Stimulated activated naive CD4-positive, alpha-beta T cell (primary cell): ENCODE data around the gene BAZ2A.
A peak's percentile ranks its signal among the peaks of the same experiment; 100 is the strongest.

Experiments used
- DNase-seq, 6 experiments: peaks; one replicate each; lab custom pipeline; 2025; lab: John Stamatoyannopoulos, UW

BAZ2A gene

DNA sequence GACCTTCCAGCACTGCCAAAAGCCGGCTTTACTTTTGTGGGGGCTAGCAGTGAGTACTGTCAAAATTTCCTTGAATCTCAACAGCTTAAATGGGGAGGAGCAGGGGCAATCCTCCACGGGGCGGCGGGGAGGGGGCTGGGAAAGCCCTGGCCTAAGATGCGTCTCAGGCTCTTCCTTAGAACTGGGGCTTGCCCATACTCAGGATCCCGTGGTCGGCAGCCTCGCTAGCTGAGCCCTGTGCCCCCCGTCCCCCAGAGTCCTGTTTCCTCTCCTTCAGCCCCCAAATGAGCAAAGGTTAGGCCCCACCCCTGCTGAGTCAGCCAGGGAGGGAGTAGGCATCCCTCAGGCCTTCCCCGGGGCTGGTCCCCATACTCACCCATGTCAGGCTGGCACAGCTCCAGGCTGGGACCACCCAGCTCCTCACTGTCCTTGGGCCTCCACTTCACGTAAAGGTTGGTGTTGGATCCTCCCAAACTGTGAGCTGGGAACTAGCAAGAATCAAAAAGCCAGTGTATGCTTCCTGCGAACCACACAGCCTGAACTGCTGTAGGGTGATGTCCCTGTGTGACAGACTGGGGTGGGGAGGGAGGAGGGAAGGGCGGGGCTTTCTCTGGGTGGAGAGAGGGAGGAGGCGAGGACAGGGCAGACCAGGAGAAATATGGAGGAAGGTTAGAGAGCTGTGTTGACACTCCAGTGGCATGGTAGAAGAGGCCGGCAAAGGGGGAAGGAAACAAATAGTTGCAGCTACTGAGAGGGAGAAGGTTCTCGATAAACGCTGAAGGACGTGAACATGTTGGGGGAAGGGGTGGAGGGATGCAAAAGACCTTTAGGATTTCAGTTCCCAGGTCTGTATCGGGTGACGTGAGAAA is 5.9 kb upstream of the BAZ2A start:
- peak; percentile 71 to 85 (median 78) for DNase-seq

GRCh38 chr12:56634837-56635791 is 5.0 kb upstream of the BAZ2A start:
- peak; percentile 30 to 51 (median 40) for DNase-seq

DNA sequence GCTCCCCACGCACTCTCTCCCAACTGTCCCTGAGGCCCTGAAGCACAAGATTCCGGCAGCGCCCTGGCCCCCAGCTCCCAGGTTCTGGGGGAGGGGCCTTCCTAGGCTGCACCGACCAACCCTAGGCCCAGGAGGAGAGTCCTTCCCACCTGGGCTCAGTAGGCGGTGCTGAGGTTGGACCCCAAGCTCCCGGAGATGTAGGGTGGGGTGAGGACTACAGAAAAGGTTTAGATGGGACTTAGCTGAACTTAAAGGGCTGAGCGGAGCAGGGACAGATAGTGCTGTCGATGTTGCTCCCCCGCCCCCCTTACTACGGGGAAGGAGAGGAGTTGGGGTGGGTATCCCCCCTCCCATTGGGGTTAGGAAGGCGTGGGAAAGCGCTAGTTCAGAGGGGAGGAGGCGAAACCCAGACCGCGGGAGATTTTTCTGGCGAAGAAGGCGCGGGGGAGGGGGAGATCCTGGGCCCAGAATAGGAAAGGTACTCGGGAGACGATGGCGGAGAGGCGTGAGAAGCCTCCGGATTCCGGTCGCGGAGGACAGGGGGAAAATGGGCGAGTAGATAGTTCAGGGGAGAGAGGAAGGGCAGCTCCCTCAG is 4.2 kb upstream of the BAZ2A start:
- DNase-seq: peak in 4 of 6 experiments; percentile 21 to 40 (median 28)

DNA sequence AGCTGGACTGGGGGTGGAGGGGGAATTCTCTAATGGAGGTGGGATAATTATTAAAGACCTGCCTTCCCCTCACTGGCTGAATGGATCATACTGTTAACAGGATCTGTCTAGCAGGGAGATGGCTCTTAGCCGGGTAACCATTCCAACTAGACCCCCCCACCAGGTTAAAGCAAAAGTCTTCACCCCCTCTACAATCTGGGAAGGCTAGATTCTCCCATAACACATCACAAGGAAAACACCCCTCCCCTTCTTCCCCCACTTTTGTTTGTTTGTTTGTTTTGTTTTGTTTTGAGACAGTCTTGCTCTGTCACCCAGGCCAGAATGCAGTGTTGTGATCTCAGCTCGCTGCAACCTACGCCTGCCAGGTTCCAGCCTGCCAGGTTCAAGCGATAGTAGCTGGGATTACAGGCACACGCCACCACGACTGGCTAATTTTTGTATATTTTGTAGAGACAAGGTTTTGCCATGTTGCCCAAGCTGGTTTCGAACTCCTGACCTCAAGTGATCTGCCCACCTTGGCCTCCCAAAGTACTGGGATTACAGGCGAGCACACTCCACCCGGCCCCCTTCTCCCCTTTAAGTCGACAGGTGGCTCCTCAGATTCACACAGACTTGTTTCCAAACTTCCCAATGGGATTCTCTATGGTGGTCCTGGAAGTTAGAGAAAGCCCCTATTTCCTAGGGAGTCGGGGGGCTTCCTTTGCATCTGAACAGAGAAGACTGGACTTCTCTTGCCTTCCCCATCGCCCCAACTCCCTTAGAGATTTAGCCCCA is 3.5 kb upstream of the BAZ2A start:
- DNase-seq: peak in 1 of 6 experiments; percentile 16

DNA sequence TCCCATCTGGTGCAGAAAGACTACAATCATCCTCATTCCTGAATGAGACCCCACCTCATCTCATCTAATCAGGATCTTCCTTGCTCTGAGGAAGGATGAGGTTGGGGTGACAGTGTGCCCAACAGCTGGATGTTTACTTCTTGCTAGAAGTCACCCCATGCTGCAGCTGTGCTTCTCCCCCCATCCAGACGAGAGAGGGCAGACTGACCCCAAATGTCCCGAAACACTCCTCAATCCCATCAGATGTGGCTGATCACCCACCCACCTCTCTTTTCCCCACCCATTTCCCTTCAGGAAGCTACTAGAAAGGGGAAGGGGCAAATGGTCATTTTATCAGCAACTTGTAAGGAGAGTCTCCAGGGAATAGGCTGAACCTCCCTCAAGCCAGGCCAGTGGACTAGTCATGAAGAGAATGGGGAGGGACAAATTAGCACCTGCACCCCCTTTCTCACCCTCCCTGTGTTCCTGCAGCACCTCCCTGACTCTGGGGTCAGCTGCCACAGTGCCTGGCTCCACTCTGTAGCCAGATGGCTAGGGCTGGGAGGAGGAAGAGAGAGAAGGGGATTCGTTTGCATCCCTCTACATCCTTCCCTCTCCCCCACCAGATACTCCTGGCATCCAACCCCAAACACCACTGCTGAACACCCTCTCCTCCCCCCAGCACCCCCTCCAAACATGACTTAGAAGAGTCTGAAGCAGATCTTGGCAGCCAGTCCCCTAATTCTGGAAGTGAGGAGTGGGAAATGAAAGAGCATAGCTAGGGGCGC is 2.8 kb upstream of the BAZ2A start:
- no peak for DNase-seq

DNA sequence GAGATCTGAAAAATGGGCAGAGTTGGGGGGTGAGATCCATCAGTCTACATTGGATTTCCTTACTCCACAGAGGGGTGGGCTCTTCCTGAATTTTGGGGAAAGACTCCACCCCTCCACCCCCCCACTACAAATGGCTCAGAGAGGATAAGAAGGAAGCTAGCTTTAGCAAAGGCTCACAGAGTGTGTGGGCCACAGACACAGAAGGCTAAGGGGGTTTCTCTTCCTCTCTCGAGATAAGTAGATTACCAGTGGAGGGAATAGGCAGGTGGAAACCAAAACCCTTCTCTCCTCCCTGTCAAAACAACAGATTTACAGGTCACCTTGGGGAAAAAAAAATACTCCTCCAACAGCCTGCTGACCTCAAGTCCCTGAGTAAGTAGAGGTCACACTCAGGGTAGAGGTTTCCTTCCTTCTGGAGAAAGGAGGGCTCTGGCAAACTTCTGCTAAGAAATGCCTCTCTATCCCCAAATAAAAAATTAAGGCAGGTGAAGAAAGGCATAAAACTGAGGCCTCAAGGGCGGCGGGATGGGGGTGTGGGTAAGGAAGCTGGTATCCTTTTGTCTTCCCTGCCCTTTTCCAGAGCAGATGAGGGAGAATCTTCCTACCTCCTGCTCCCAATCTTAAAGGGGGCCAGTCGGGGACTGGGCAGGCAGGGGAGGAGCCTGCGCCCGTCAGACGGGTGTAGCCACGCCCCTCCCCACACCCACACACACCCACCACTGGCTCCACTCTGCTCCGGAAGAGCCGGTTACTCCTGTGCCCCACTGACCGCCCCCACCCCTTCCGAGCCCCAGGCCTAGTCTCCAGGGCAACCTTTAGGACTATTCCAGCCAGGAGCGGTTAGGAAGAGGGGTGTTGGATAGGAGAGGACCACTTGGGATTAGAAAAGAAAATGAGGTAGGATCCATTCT is 1.9 kb upstream of the BAZ2A start:
- peak in 4 of 6 experiments; percentile 8 to 55 (median 22) for DNase-seq

DNA sequence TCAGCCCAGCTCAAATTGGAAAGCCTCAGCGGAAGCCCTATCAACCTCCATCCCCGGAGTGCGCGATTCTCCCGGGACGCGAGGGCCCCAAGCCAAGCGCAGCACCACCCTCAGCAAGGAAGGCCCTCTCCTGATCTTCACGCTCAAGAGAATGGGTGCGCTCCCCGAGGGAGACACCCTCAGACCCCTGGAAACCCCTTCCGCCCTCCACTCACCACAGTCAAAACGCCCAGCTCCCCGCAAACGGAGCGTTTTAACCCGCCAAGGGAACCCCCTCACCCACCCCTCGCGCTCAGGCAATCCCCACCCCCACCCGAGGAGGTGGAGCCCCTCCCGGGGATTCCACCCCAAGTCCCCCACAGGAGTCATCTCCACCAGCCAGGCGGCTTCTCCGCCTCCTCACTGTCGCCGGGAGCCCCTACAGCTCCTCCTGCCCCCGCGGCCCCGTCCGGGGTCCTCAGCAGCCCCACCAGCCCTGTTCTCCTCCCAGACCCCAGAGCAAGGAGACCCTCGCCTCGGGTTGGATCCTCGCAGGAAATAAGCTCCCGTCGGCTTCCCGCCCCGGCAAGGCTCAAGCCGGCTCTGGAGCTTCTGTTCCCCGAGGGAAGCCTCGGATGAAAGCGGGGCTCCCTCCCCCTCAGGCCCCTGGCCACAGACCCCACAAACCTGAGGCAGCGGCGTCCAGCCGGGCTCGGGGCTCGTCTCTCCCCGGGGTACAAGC is 507 bp downstream of the BAZ2A start:
- DNase-seq: peak; percentile 30 to 64 (median 52)

DNA sequence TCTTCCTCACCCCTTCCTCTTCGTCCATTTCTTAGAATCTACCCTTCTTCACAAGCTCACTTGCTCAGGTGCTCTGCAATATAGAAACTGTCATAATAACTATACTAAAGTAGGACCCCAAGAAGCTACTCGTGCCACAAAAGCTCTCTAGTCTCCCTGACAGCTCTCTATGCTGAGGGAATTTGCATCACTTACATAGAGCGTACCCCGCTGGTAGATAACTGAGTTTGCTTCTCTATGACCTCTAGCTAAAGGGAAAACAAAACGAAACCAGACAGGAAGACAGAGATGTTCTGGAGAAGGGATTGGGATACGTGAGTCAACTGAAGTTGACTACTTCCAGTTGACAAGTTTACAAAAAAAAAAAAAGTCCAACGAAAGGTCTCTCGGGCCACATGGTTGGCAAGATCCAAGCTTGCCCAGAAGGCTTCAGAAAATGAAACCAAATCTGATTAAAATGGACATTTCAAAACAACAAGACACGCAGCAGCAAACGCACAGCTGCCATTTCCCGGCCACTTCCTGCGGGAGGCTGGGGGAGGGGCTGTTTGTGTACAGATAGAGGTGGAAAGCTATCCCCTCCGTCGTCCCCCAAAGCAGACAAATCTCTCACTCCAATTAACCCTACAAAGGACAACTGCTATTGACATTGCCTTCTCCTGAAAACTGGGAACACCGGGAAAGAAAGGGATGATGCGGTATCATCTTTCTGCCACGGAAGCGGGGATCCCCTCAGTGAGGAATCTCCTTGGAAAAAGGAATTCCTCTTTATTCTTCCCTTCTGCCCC is 1.3 kb downstream of the BAZ2A start:
- peak; percentile 28 to 79 (median 65) for DNase-seq

DNA sequence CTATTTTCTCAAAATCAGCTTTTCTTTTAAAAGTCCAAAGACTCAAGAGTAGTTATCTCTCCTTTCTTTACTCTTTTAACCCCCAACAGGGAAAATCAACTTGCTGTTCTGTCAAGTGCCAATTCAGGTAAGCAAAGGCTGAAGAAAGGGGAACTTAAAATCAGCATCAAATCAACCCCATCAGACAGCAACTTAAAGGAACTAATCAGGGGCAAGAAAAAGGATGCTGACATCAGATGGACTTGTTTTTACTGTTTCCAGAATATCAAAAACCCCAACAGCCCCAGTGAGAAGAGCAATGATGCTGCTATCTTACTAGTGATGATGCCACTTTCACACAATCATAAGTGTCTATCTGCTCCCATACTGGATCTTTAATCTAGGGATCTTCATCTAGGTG is 3.4 kb downstream of the BAZ2A start:
- no peak for DNase-seq

DNA sequence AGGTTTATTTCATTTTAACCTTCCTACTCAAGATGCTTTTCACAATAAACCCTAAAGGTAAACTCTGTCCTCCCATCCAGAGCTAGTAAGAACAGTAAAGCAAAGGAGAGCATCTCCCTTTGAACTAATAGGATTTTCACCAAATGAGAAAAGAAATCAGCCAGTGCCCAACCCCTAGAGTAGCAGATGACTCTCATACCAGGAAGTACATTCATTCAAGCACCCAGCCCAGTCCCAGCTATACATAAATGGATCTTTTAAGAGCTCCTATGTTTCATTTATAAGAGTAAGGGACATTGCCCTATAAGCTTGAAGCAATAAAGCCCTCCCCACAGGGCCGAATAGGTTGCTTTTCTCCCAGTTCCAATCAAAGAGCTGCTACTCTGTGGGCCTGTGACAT is 7.6 kb downstream of the BAZ2A start:
- no peak for DNase-seq

DNA sequence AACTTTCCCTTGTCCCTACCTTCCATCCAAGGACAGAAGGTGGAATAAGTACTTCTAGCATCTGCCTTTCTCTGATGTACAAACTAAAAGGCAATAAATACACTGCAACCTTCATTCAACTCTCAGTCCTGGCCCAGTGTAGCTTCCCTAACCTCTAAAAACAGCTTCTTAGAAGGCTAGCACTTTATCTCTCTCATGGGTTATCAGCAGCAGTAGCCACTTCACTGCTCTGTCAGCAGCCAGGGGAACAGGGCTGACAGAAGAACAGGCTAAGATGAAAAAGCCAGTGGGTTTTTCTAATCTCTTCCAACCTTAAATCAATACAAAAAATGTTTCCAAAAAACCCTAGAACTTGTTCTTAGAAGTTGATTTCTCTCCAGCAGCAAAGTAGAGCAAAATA is 13.2 kb downstream of the BAZ2A start:
- DNase-seq: no peak

DNA sequence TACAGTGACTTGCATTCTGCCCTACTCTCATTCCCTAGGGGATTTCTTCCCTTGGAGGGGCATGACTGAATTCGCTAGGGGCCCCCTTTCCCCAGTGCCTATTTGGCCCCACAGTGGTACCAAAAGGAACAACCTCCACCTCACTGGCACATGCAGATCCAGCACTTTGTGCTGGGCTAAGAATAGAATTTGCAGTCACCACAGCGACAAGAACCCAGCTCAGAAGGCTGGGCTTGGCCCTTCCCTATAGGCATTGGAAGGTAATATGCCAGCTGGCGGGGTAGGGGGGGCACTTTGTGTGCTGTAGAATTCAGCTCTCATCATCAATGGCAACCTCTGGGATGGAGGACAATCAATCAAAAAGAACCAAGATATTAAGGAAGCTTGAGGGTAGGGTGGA is 13.9 kb downstream of the BAZ2A start:
- no peak for DNase-seq

- no peak for DNase-seq
Measured at GRCh38 chr12:56614627-56615026, 15.5 kb downstream of the BAZ2A start.

- no peak for DNase-seq
Measured at GRCh38 chr12:56604355-56604754, 25.8 kb downstream of the BAZ2A start.

DNA sequence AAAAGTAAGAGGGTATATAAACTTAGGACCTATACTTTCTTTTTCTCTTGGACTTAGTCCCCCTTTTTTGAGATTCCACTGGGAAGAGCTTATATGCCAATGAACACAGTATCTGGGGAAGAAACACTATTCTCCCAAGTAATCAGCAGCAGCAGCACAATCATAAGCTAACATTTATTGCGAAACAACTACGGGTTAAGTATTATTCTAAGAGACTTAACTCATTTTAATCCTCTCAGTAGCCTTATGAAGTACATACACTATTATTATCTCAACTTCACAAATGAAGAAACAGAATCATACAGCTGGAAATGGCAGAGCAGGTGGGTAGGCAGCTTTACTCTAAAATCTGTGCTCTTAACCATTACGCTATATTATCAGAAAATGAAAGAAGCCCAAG is 27.9 kb downstream of the BAZ2A start:
- DNase-seq: no peak

DNA sequence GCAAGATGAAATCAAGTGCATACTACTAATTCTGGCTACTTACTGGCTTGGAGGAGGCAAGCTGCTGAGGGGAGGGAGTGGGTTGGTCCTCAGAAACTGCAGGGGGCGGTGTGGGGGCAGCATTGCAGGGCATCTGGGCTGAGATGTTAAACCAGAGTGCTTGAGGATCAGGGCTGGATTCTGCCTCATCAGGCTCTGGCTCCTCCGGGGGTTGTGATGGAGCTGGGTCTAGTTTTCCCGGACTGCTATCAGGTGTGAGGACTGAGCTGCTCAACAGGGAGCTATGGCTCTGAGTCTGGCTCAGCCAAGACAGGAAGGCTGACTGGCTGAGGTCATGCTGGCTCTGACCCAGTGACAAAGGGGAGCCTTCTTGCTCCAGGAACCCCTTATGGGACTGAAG is 28.6 kb downstream of the BAZ2A start:
- peak in 3 of 6 experiments; percentile 6 to 15 (median 7) for DNase-seq

DNA sequence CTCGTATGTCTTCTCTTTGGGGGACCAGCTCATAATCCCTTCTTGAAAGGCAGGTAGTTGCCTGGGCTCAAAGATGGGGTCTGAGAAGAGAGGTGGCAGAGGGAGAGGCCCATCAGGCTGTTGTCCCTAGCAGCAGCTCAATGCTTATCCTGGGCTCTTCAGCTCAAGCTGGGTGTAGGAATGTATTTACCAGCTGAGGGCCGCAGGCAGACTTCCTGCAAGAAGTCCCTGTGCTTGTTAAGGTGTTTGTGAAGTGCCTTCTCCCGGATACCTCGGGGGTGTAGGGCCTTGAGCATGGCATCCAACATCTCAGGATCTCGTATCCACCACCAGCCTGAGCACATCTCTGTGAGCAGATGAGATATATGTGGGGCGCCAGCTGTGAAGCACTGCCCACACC is 29.4 kb downstream of the BAZ2A start:
- DNase-seq: no peak

DNA sequence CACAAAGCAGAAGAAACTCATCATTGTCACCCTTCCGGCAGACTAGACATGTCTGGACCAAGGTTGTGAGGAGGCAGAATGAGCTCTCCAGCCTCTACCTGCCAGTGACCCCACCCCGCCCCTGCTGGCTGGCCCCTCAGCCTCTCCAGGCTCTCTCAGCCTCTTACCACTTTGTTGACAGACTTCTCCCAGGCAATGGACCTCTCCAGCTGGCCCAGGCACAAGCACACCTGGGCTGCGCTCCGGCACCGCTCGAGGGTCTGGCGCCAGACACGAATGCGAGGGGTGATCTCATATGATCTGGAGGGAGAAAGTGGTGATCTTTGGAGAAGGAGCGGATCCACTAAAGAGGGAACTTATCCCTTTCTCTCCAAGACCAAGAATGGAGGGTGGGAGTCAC is 30.3 kb downstream of the BAZ2A start:
- DNase-seq: no peak
